IPS-18c (cell line): ENCODE results near the gene NSF.

Source experiments
- H3K4me3 ChIP-seq: 2 replicates; pipeline ENCODE4 v1.7.0; 2013; ENCODE audit warnings: low read depth, mild to moderate bottlenecking, low read length, moderate library complexity; ENCODE audit not compliant: insufficient read depth
- H3K9me3 ChIP-seq: one replicate; pipeline ENCODE4 v1.6.1; 2013; ENCODE audit warnings: mild to moderate bottlenecking, low read length, moderate library complexity; ENCODE audit not compliant: control insufficient read depth, insufficient read depth

NSF gene

DNA sequence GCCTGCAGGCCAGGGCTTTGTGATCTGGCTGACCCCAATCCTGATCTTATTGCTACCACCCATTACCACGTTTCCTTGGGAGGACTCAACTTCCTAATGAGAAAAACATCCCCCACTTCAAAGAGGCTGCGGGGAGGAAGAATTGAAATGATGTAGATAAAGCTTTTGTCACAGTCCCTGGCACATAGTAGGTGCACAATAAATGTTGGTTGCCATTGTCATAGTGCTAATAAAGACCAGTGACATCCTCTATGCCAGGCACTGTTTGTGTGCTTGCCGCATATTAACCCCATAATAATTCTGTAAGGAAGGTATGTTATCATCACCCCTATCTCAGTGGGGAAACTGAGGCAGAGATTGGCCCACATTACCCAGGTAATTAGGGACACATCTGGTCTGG lies 205.6 kb downstream of the NSF start:
- Histone ChIP-seq H3K9me3 (no peaks in the 10 kb centered on the region), H3K4me3 (no peak overlapping the region)

DNA sequence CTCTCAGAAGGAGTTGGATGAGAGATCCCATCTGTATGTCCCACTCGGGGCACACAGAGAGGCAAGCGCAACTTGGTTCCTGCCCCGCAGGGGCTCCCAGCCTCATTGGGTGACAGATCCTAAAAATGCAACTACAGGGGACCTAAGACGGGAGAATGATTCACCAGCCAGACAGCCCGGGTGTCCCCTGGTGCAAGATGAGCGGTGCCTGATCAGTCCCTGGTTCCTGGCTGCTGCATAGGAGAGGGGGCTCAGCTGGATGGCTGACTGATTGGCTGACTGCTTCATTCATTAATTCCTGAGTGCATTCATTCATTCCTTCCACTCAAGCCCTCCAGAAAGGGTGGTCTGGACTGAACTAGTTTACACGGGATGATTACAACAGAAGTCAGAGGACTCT lies 206.1 kb downstream of the NSF start:
- Histone ChIP-seq H3K9me3 (no peaks in the 10 kb centered on the region), H3K4me3 (no peak overlapping the region)

GRCh38 chr17:46796956-46797530 lies 206.6 kb downstream of the NSF start:
- H3K9me3 ChIP-seq, result no peaks in the 10 kb centered on the region
- no peak overlapping the region for H3K4me3 ChIP-seq

DNA sequence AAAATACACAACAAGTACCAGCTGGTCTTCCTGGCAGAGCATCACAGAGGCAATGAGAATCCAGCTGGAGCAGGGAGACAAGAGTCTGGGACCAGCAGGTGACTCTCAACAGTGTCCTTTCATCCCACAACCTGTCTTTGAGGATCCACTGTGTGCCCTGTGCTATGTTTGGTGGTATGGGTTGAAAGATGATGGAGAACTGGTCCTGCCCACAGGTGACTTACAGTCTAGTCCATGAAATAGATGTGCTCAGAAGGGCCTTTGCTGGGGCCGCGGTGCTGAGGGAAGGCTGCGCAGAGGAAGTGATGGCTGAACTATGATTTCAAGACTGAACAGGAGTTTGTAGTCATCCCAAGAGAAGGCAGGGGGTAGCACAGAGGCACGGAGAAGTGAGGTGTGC lies 210.1 kb downstream of the NSF start:
- Histone ChIP-seq H3K4me3 (no peak overlapping the region), H3K9me3 (no peaks in the 10 kb centered on the region)

GRCh38 chr17:46802800-46803199 lies 212.3 kb downstream of the NSF start:
- Histone ChIP-seq H3K9me3 (no peaks in the 10 kb centered on the region), H3K4me3 (no peak overlapping the region)

- H3K4me3 ChIP-seq, result no peak overlapping the region
Observed at GRCh38 chr17:46803544-46803943, 213.1 kb downstream of the NSF start.

DNA sequence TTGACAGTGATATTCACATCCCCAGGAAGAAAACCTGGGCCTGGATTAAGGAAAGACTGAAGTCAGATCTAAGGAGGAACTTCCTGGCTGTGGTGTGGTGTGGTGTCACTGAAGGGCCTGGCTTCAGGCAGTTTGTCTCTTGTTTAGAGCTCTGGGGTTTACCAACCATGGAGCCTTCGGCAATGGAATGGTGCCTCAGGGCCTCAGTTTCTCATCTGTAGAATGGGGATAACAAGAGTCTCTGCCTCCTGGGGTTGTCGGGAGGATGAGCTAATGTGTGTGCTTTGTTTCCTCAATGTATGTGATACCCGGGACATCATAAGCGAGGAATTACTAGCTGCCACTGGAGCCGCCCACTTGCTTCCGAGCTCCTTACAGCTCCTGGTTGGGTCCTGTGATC lies 215.3 kb downstream of the NSF start:
- Histone ChIP-seq H3K9me3 (no peaks in the 10 kb centered on the region), H3K4me3 (no peak overlapping the region)

More at GRCh38 chr17:46803544-46803943, 213.1 kb downstream of the NSF start:
- no peaks in the 10 kb centered on the region for H3K9me3 ChIP-seq
